Measurements from ENCODE around the gene NEMP1.

- TF ChIP-seq EZH2 (IDR thresholded peaks at IDR 0.05) (no peak), POLR2AphosphoS5 (IDR thresholded peaks at IDR 0.05; ENCODE audit: borderline replicate concordance, low read depth, low read length) (no peak; the same call in none of the 2 replicates), FOXP2 (optimal IDR thresholded peaks at IDR 0.05; ENCODE audit: control extremely low read depth, extremely low read length, insufficient read depth) (no peak)
These were observed 17.5 kb upstream of the NEMP1 start for GRCh38 chr12:57096099-57096572.
